IMR-90 (cell line): ENCODE results near the gene IRF2. TPM values are rescaled to one million over a fixed set of nuclear protein-coding genes. Genes with fewer than 3 reads are reported as not detected.
A peak's percentile ranks its signal among the peaks of the same experiment; 100 is the strongest.

Experiments used
- ATAC-seq: fragments of 200-7000 bp; cut with Tn5 transposase; 2 replicates; pipeline ENCODE4 v1.9.1; 2020; ENCODE audit warnings: low read depth, mild to moderate bottlenecking, moderate library complexity
- BruUV-seq: library from RNA; stranded (reverse); fragments of 400-500 nt; replicated peaks from 2 replicates; lab custom pipeline; 2021; lab: Mats Ljungman, UMichigan
- CTCF ChIA-PET: fragments of 300-600 bp; formaldehyde crosslinking; extraction: SDS; loops from one replicate; lab custom pipeline; 2021; ENCODE audit warnings: antibody characterized with exemption; lab: Yijun Ruan, JAX
- POLR2A ChIA-PET: fragments of 300-600 bp; sonication (Branson Sonifier 250); formaldehyde crosslinking; loops from one replicate; lab custom pipeline; 2022; ENCODE audit warnings: antibody characterized with exemption; ENCODE audit not compliant: unreplicated experiment; lab: Charles Lee
- DNase-seq: peaks from one replicate; pipeline ENCODE4 v3.0.0; 2013
- H2AFZ ChIP-seq: replicated peaks from 2 replicates; pipeline ENCODE3; 2013; ENCODE audit warnings: low read length, mild to moderate bottlenecking; ENCODE audit not compliant: poor library complexity
- H2AK5ac ChIP-seq: 2 replicates; pipeline ENCODE4 v1.6.1; 2013; ENCODE audit warnings: low read depth, low read length, inconsistent platforms
- H2AK9ac ChIP-seq: replicated peaks from 2 replicates; pipeline ENCODE3; 2013; ENCODE audit warnings: mild to moderate bottlenecking, low read depth, low read length, moderate library complexity; ENCODE audit not compliant: poor library complexity
- H2BK120ac ChIP-seq: 2 replicates; pipeline ENCODE4 v1.6.1; 2013; ENCODE audit warnings: low read depth, low read length, inconsistent platforms
- H2BK15ac ChIP-seq: 3 replicates; pipeline ENCODE4 v1.6.1; 2013; ENCODE audit warnings: low read depth, low read length, inconsistent platforms
- H2BK20ac ChIP-seq: 2 replicates; pipeline ENCODE4 v1.6.1; 2013; ENCODE audit warnings: low read depth, mild to moderate bottlenecking, inconsistent platforms, low read length, moderate library complexity
- H2BK5ac ChIP-seq: 2 replicates; pipeline ENCODE4 v1.6.1; 2013; ENCODE audit warnings: mild to moderate bottlenecking, low read depth, low read length, inconsistent platforms; ENCODE audit not compliant: poor library complexity, severe bottlenecking
- H3K14ac ChIP-seq: replicated peaks from 2 replicates; pipeline ENCODE4 v1.6.1; 2013; ENCODE audit warnings: low read depth, low read length, inconsistent platforms
- H3K18ac ChIP-seq: 2 replicates; pipeline ENCODE4 v1.6.1; 2013; ENCODE audit warnings: low read depth, low read length, control low read depth
- H3K23ac ChIP-seq: 2 replicates; pipeline ENCODE4 v1.6.1; 2013; ENCODE audit warnings: low read depth, low read length, inconsistent platforms
- H3K27ac ChIP-seq: 2 replicates; pipeline ENCODE4 v1.5.1; 2013; ENCODE audit warnings: mild to moderate bottlenecking, control low read depth, low read length; ENCODE audit not compliant: insufficient read depth
- H3K27me3 ChIP-seq: 2 replicates; pipeline ENCODE4 v1.6.1; 2013; ENCODE audit warnings: low read length; ENCODE audit not compliant: control insufficient read depth, insufficient read depth
- H3K36me3 ChIP-seq: 2 replicates; pipeline ENCODE4 v1.6.1; 2013; ENCODE audit warnings: low read length, mixed read lengths; ENCODE audit not compliant: control insufficient read depth, insufficient read depth
- H3K4ac ChIP-seq: 2 replicates; pipeline ENCODE4 v1.6.1; 2013; ENCODE audit warnings: low read depth, low read length, inconsistent platforms
- H3K4me1 ChIP-seq: 2 replicates; pipeline ENCODE4 v1.6.1; 2013; ENCODE audit warnings: low read length, mixed read lengths; ENCODE audit not compliant: control insufficient read depth, insufficient read depth
- H3K4me2 ChIP-seq: 2 replicates; pipeline ENCODE4 v1.6.1; 2013; ENCODE audit warnings: low read depth, mild to moderate bottlenecking, control low read depth, low read length, moderate library complexity
- H3K4me3 ChIP-seq: 2 replicates; pipeline ENCODE4 v1.5.1; 2013; ENCODE audit warnings: low read depth, mild to moderate bottlenecking, control low read depth, low read length, moderate library complexity; ENCODE audit not compliant: insufficient read depth
- H3K56ac ChIP-seq: 2 replicates; pipeline ENCODE4 v1.6.1; 2013; ENCODE audit warnings: low read length, inconsistent platforms; ENCODE audit not compliant: insufficient read depth; ENCODE audit errors: extremely low read depth
- H3K79me1 ChIP-seq, 2 experiments: 2 replicates each; pipeline ENCODE4 v1.6.1; 2013; ENCODE audit warnings: low read length in 2 of 2, inconsistent platforms in 1 of 2, low read depth in 1 of 2
- H3K9ac ChIP-seq: 2 replicates; pipeline ENCODE4 v1.6.1; 2013; ENCODE audit warnings: low read depth, low read length, control low read depth
- H3K9me1 ChIP-seq: 2 replicates; pipeline ENCODE4 v1.6.1; 2013; ENCODE audit warnings: low read length, inconsistent platforms; ENCODE audit not compliant: insufficient read depth
- H3K9me3 ChIP-seq: 2 replicates; pipeline ENCODE4 v1.6.1; 2013; ENCODE audit warnings: low read length; ENCODE audit not compliant: control insufficient read depth, insufficient read depth
- H4K20me1 ChIP-seq: 2 replicates; pipeline ENCODE4 v1.6.1; 2013; ENCODE audit warnings: low read length, inconsistent platforms; ENCODE audit not compliant: insufficient read depth
- H4K5ac ChIP-seq: 2 replicates; pipeline ENCODE4 v1.6.1; 2013; ENCODE audit warnings: mild to moderate bottlenecking, low read depth, low read length, control low read depth
- H4K8ac ChIP-seq, 2 experiments: 2 replicates each; pipeline ENCODE4 v1.6.1; 2013; ENCODE audit warnings: low read depth in 2 of 2, low read length in 2 of 2, control low read depth in 1 of 2, inconsistent platforms in 1 of 2
- H4K91ac ChIP-seq: 2 replicates; pipeline ENCODE4 v1.6.1; 2013; ENCODE audit warnings: low read depth, low read length, inconsistent platforms; ENCODE audit not compliant: insufficient read depth
- MAFK ChIP-seq: IDR thresholded peaks from 2 replicates; pipeline ENCODE4 v1.6.1; 2012; ENCODE audit warnings: low read depth, low read length, improper control_type of control experiment
- RCOR1 ChIP-seq: IDR thresholded peaks from 2 replicates; pipeline ENCODE4 v1.6.1; 2012; ENCODE audit warnings: mild to moderate bottlenecking, low read length, improper control_type of control experiment; ENCODE audit not compliant: insufficient replicate concordance
- RFX5 ChIP-seq: IDR thresholded peaks from 2 replicates; pipeline ENCODE4 v1.8.0; 2012; ENCODE audit warnings: low read depth, mild to moderate bottlenecking, low read length, moderate library complexity
- USF2 ChIP-seq: fragments of 150-350 bp; IDR thresholded peaks from 2 replicates; pipeline ENCODE4 v1.6.1; 2017; ENCODE audit warnings: mild to moderate bottlenecking, antibody characterized with exemption, low read length, low read depth
- WGBS, 2 experiments: methylation state at CpG; one replicate each; pipeline versions ENCODE4 v1.1.5 to v1.1.7; 2013; ENCODE audit warnings: missing lambda C conversion rate in 2 of 2; ENCODE audit not compliant: insufficient read length in 1 of 2; ENCODE audit errors: extremely low coverage in 2 of 2; 5-methylcytosine and 5-hydroxymethylcytosine counted together
- dilution Hi-C: fragments of 300-500 bp; cut with HindIII; formaldehyde crosslinking; loops from one replicate; pipeline ENCODE4 v1.14.3; 2018; ENCODE audit warnings: low sequenced_read_pairs; ENCODE audit not compliant: unreplicated experiment
- in situ Hi-C: fragments of 300-500 bp; cut with MboI; formaldehyde crosslinking; loops from 3 replicates; pipeline ENCODE4 v1.14.3; 2019; ENCODE audit warnings: low sequenced_read_pairs, inconsistent platforms, mixed read lengths
- intact Hi-C: fragments of 100-400 bp; cut with micrococcal nuclease; formaldehyde crosslinking; loops from 2 replicates; pipeline ENCODE4 v1.10.0; 2022
- polyA plus RNA-seq, 3 experiments: library from polyadenylated mRNA; depleted of rRNA; stranded (reverse); fragments of >200 nt; gene quantifications; 2 replicates each; pipeline ENCODE4 v1.2.3, GENCODE V29; 2012; ENCODE audit warnings: low replicate concordance in 1 of 3
- total RNA-seq: library from RNA; depleted of rRNA; stranded (reverse); fragments of >200 nt; gene quantifications from 2 replicates; pipeline ENCODE4 v1.2.3, GENCODE V29; 2012
- TF ChIP-seq, protein P1 (sequence below): conservative IDR thresholded peaks from 2 replicates; pipeline ENCODE4 v1.5.1; 2012; ENCODE audit warnings: mild to moderate bottlenecking, low read depth, low read length, improper control_type of control experiment

Gene IRF2
- total and polyA plus RNA-seq, 2 of the 4 experiments (the other 2 are of a cell fraction), result 16.5 to 21.9 TPM

DNA sequence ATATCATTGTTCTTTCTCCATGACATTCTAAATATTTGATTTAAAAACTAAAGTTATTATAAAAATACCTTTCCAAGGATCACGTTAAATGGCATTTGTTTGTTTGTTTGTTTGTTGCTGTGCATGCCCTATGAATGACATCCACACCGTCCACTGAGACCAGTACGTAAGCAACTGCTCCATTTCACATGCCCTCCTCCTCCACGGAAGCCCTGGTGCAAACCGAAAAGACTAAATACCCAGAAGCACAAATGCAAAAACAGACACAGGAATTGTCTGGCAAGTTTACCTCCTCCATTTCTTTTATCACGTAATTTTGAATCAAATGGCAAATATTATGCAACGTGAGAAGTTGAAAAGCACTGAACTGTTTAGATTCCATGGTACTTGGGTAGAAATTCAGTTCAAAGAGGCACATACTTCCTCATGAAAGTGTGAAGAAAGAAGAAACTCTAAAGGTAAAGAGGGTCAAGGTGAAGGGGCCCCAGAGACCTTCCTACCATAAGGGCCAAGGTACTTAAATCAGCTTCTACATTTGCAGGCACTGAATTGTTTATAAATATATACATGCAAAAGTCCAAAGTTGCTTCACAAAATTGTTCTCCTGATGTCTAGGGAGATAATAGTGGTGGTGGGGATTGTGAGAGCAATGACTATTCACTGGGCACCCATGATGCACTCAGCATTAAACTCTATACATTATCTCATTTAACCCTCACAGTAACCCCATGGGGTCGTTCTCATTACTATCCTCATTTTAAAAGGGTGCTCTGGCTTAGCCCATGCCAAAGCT is 23.4 kb downstream of the IRF2 start:
- ATAC-seq (no peak), DNase-seq (no peak)
- peak overlapping the region; percentile 36; the same call in 1 of the 2 replicates for H2BK20ac ChIP-seq
- dilution Hi-C loops, result no loop called here
- peaks cover 16% of the 10 kb centered on the region for H3K9me1 ChIP-seq
- in situ Hi-C loops, result no loop called here
- no peak overlapping the region for H3K14ac ChIP-seq
- H3K4me1 ChIP-seq, result peaks cover 21% of the 10 kb centered on the region
- no peak overlapping the region for H2AK9ac ChIP-seq
- POLR2A ChIA-PET, result no interaction called here
- no peak overlapping the region for H4K91ac ChIP-seq
- no TSS peak for BruUV-seq
- no peaks in the 10 kb centered on the region for H3K9me3 ChIP-seq
- WGBS, 2 experiments, result no CpG with 5 or more reads among the region's 8 CpGs
- no peaks in the 10 kb centered on the region for H3K27me3 ChIP-seq
- intact Hi-C loops, result no loop called here
- no peak overlapping the region for H3K9ac ChIP-seq
- H3K36me3 ChIP-seq, result peaks cover 4% of the 10 kb centered on the region; the same call in 1 of the 2 replicates
- no peak overlapping the region for H2BK5ac ChIP-seq
- no peak overlapping the region for H3K4ac ChIP-seq
- no peak overlapping the region for H2AK5ac ChIP-seq
- TF ChIP-seq, protein P1, sequence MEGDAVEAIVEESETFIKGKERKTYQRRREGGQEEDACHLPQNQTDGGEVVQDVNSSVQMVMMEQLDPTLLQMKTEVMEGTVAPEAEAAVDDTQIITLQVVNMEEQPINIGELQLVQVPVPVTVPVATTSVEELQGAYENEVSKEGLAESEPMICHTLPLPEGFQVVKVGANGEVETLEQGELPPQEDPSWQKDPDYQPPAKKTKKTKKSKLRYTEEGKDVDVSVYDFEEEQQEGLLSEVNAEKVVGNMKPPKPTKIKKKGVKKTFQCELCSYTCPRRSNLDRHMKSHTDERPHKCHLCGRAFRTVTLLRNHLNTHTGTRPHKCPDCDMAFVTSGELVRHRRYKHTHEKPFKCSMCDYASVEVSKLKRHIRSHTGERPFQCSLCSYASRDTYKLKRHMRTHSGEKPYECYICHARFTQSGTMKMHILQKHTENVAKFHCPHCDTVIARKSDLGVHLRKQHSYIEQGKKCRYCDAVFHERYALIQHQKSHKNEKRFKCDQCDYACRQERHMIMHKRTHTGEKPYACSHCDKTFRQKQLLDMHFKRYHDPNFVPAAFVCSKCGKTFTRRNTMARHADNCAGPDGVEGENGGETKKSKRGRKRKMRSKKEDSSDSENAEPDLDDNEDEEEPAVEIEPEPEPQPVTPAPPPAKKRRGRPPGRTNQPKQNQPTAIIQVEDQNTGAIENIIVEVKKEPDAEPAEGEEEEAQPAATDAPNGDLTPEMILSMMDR, result no peak
- TF ChIP-seq RFX5 (no peak), MAFK (no peak), USF2 (no peak), RCOR1 (no peak)
- H3K18ac ChIP-seq, result no peak overlapping the region
- peaks cover 27% of the 10 kb centered on the region; the same call in 1 of the 2 replicates for H4K20me1 ChIP-seq
- no peak overlapping the region for H4K5ac ChIP-seq
- H2BK120ac ChIP-seq, result peak overlapping the region; percentile 68; the same call in 1 of the 2 replicates
- H3K23ac ChIP-seq, result no peak overlapping the region
- peak overlapping the region; percentile 41; the same call in 1 of the 2 replicates for H3K27ac ChIP-seq
- H2BK15ac ChIP-seq, result no peak overlapping the region
- H3K79me1 ChIP-seq, result peaks cover 57 to 78% of the 10 kb centered on the region in 2 experiments
- CTCF ChIA-PET, result no interaction called here
- H3K4me2 ChIP-seq, result no peak overlapping the region; the same call in 1 of the 2 replicates
- no peak overlapping the region for H3K4me3 ChIP-seq
- H4K8ac ChIP-seq, result no peak overlapping the region
- H3K56ac ChIP-seq, result no peak overlapping the region
- no peak overlapping the region for H2AFZ ChIP-seq
